ENCODE data around the gene POLA1. TPM values are rescaled to one million over a fixed set of nuclear protein-coding genes. Genes with fewer than 3 reads are reported as not detected.

Gene POLA1
- total and polyA plus RNA-seq, 2 donors, result 3.5 to 21.1 TPM

DNA sequence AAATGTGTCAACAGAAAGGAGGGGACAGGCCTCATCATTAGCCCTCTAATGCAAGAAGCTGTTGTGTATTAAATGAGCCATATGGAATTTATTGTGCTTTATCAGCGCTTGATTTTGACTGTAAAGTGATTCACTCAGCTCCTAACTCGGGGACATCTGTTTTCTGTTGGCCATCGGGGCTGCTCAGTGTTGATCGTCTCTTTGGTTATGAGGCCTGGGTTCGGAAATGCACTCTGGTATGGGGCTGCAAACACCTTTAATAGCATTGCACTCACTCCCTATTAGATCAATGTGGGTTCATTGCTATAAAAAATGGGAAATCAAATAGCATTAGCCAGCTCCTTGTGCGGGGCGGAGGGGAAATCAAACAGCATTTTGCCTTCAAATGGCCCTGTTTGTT lies 315.7 kb downstream of the POLA1 start:
- no peak overlapping the region for H3K4me3 ChIP-seq (ENCODE audit: low read length in 2 of 2)
- WGBS, result 21% methylated on average over 7 of the region's 7 CpGs
- no peaks in the 10 kb centered on the region for H3K36me3 ChIP-seq (ENCODE audit: control insufficient read depth in 2 of 2, insufficient read depth in 2 of 2, low read length in 1 of 2)
- H3K27ac ChIP-seq (ENCODE audit: low read depth in 1 of 2, low read length in 1 of 2), result no peak overlapping the region
- H3K9me3 ChIP-seq (ENCODE audit: control insufficient read depth in 2 of 2, insufficient read depth in 1 of 2, low read length in 1 of 2), result peaks cover 0 to 11% of the 10 kb centered on the region in 2 donors
- no peaks in the 10 kb centered on the region for H3K4me1 ChIP-seq (ENCODE audit: control insufficient read depth in 2 of 2, insufficient read depth in 2 of 2, low read length in 2 of 2)
- DNase-seq (ENCODE audit: low read depth in 6 of 9, low spot score in 9 of 9), result no peak
- peaks cover 54 to 97% of the 10 kb centered on the region in 2 donors for H3K27me3 ChIP-seq (ENCODE audit: control insufficient read depth in 2 of 2, insufficient read depth in 1 of 2, low read length in 1 of 2)

DNA sequence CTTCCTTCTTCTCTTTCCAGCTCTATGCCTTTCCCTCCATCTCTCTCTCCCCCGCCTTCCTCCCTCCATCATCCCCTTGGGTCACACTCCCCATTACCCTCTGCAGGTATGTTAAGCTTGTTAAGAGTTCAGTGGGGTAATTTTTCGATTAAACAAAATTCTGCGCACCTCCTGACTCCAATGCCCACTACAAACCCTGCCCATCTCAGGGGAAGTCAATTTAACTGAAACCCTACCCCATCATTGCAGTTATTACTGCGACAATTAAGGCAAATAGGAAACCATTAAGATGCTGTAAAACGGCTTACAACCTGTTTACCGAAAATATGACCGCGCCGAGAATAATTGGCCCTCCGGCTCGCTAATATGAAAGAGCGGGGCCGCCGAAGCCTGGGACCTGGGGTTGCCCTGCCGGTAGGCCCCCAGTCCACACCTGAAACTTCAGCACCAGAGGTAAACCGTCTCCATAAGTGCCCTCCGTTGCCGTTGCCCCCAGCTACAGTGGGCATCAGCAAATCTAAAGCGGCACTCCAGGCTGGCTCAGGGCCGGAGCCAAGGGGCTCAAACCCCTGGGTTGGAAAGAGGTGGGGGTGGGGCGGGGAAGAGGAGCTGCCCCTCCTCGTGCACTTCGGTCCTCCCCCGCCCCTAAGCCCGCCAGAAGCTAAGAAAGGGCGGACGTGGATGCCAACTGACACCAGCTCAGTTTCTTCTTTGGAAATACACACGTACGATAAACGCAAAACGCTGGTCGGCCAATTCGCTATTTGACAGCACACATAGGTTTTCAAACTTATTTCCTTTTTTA lies 317.3 kb downstream of the POLA1 start:
- H3K27me3 ChIP-seq (ENCODE audit: control insufficient read depth in 2 of 2, insufficient read depth in 1 of 2, low read length in 1 of 2), result peaks cover 54 to 97% of the 10 kb centered on the region in 2 donors
- WGBS, result 8% methylated on average over 33 of the region's 33 CpGs
- peaks cover 0 to 5% of the 10 kb centered on the region in 2 donors for H3K4me1 ChIP-seq (ENCODE audit: control insufficient read depth in 2 of 2, insufficient read depth in 2 of 2, low read length in 2 of 2)
- H3K27ac ChIP-seq (ENCODE audit: low read depth in 1 of 2, low read length in 1 of 2), result no peak overlapping the region
- H3K9me3 ChIP-seq (ENCODE audit: control insufficient read depth in 2 of 2, insufficient read depth in 1 of 2, low read length in 1 of 2), result peaks cover 0 to 16% of the 10 kb centered on the region in 2 donors
- DNase-seq (ENCODE audit: low read depth in 6 of 9, low spot score in 9 of 9), result no peak
- no peaks in the 10 kb centered on the region for H3K36me3 ChIP-seq (ENCODE audit: control insufficient read depth in 2 of 2, insufficient read depth in 2 of 2, low read length in 1 of 2)
- H3K4me3 ChIP-seq (ENCODE audit: low read length in 2 of 2), result no peak overlapping the region

DNA sequence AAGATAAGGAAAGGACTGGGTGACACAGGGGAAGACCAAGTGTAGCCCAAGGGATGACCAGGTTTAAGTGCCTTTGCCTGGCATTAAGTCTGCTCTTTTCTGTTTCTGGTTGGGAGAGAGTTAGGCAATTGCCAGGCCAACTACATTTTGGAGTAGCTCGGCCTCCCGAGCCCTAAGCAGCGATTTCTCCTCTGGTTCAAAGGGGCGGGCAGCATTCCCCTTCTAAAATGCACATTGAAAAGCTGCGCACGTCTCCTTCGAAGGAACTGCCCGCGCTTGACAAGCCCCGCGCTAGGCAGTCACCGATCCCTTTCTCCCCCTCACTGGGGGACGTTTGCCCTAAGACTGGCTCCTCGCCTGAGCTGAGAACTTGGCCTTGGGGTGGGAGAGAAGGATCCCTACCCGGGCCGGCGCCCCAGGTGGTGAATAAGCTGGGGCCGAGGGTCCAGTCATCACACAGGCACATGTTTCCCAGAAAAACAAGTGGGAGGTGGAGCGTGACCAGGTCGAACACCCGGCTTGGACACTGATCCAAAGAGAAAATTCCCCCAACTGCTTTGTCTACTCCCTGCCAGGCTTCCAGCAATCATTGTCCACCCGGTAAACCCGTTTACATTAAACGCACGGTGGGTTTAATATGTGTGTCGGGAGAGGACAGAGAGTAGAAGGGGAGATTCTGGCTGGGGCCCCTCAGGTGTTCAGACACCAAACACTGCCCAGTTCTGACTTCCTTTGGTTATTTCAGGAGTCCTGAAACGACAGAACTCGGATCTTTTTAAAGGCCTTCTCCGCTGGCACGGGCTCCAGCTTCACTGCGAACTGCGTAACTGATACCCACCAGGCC lies 318.1 kb downstream of the POLA1 start:
- H3K27me3 ChIP-seq (ENCODE audit: control insufficient read depth in 2 of 2, insufficient read depth in 1 of 2, low read length in 1 of 2), result peaks cover 59 to 97% of the 10 kb centered on the region in 2 donors
- no peak overlapping the region for H3K27ac ChIP-seq (ENCODE audit: low read depth in 1 of 2, low read length in 1 of 2)
- peaks cover 0 to 22% of the 10 kb centered on the region in 2 donors for H3K9me3 ChIP-seq (ENCODE audit: control insufficient read depth in 2 of 2, insufficient read depth in 1 of 2, low read length in 1 of 2)
- H3K36me3 ChIP-seq (ENCODE audit: control insufficient read depth in 2 of 2, insufficient read depth in 2 of 2, low read length in 1 of 2), result no peaks in the 10 kb centered on the region
- 8% methylated on average over 32 of the region's 32 CpGs for WGBS
- H3K4me3 ChIP-seq (ENCODE audit: low read length in 2 of 2), result no peak overlapping the region
- no peak for DNase-seq (ENCODE audit: low read depth in 6 of 9, low spot score in 9 of 9)
- H3K4me1 ChIP-seq (ENCODE audit: control insufficient read depth in 2 of 2, insufficient read depth in 2 of 2, low read length in 2 of 2), result peaks cover 0 to 5% of the 10 kb centered on the region in 2 donors

DNA sequence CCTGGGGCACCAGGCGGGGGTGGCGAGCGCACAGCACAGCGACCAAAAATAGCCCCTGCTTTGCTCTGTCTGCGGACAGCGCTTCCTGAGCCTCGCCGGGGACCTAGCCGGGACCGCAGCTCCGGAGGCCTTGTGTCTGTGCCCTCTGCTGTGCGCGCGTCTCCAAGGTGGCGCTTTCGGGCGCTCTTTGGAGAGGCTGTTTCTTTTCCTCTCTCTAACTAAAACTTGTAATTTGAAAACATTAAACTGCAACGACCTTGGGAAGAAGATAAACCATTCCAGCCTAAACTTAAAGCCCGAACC lies 318.7 kb downstream of the POLA1 start:
- Histone ChIP-seq H3K36me3 (ENCODE audit: control insufficient read depth in 2 of 2, insufficient read depth in 2 of 2, low read length in 1 of 2) (no peaks in the 10 kb centered on the region), H3K4me3 (ENCODE audit: low read length in 2 of 2) (no peak overlapping the region), H3K4me1 (ENCODE audit: control insufficient read depth in 2 of 2, insufficient read depth in 2 of 2, low read length in 2 of 2) (peaks cover 0 to 5% of the 10 kb centered on the region in 2 donors), H3K27ac (ENCODE audit: low read depth in 1 of 2, low read length in 1 of 2) (no peak overlapping the region), H3K27me3 (ENCODE audit: control insufficient read depth in 2 of 2, insufficient read depth in 1 of 2, low read length in 1 of 2) (peaks cover 59 to 97% of the 10 kb centered on the region in 2 donors), H3K9me3 (ENCODE audit: control insufficient read depth in 2 of 2, insufficient read depth in 1 of 2, low read length in 1 of 2) (peaks cover 0 to 22% of the 10 kb centered on the region in 2 donors)
- 2% methylated on average over 19 of the region's 19 CpGs for WGBS
- no peak for DNase-seq (ENCODE audit: low read depth in 6 of 9, low spot score in 9 of 9)

DNA sequence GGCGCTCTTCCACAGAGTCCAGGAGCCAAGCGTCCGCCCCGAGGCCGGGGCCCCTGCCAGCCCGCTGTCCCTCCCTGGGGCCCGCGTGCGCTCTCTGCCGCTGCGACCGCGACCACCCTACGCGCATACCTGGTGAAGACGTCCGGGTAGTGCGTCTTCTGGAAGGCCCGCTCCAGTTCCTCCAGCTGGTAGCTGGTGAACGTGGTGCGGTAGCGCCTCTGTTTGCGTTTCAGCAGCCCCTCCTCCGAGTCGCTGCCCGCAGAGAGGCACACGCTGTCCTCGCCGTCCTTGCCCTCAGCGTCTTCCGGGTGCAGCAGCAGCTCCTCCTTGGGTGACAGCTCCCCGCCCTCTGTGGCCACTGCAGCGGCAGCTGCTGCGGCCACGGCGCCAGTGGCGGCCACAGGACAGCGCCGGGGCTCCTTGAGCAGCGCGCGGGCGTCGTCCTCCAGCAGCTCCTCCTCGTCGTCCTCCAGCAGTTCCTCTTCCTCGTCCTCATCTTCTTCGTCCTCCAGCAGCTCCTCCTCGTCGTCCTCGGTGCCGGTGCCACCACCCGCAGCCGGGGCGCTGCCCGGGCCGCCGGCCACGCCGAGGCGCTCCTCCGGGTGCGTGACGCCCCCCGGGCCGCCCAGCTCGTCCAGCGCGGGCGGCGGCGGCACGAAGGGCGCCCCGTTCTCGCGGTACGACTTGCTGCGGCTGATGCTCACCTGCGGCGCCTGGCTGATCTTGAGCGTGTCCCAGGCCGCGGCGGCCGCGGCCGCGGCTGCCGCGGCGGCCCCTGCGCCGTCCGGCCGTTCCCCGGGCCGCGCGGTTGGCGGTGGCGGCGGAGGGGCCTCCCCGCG lies 319.3 kb downstream of the POLA1 start:
- no peaks in the 10 kb centered on the region for H3K36me3 ChIP-seq (ENCODE audit: control insufficient read depth in 2 of 2, insufficient read depth in 2 of 2, low read length in 1 of 2)
- H3K9me3 ChIP-seq (ENCODE audit: control insufficient read depth in 2 of 2, insufficient read depth in 1 of 2, low read length in 1 of 2), result peaks cover 0 to 22% of the 10 kb centered on the region in 2 donors
- no peak overlapping the region for H3K27ac ChIP-seq (ENCODE audit: low read depth in 1 of 2, low read length in 1 of 2)
- DNase-seq (ENCODE audit: low read depth in 6 of 9, low spot score in 9 of 9), result no peak
- H3K4me3 ChIP-seq (ENCODE audit: low read length in 2 of 2), result peak overlapping the region in 1 of 2 donors; percentile 41
- peaks cover 57 to 97% of the 10 kb centered on the region in 2 donors for H3K27me3 ChIP-seq (ENCODE audit: control insufficient read depth in 2 of 2, insufficient read depth in 1 of 2, low read length in 1 of 2)
- 2% methylated on average over 101 of the region's 105 CpGs for WGBS
- H3K4me1 ChIP-seq (ENCODE audit: control insufficient read depth in 2 of 2, insufficient read depth in 2 of 2, low read length in 2 of 2), result peaks cover 0 to 9% of the 10 kb centered on the region in 2 donors

DNA sequence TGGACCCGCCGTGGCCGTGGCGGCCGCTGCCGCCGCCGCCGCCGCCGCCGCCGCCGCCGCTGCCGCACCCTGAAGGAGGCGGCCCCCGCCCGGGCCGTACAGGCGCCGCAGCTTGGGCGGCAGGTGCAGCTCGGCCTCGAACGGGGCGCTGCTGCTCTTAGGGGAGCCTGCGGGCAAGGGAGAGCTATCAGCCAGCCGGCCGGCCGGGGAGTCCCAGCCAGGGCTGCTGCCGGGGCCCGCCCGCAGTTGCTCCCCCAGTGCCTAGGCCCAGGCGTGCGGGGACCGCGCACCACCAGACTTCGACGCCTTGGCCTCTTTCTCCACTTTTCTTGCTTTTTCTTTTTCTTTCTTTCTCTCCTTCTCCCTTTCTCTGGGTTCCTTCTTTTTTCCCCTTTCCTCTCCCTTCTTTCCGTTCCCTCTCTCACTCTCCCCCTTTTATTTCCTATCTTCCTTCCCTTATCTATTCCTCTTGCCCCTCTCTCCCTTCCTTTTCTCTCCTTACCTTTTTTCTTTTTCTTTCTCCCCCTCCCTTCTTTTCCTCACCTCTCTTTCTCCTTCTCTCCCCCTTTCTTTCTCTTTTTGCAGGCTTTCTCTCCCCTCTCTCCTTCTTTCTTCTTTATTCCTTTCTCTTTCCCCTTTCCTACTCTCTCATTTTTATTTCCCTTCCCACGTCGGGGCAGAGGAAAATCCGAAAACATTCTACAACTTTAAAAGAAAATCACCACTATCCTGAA lies 320.1 kb downstream of the POLA1 start:
- Histone ChIP-seq H3K27me3 (ENCODE audit: control insufficient read depth in 2 of 2, insufficient read depth in 1 of 2, low read length in 1 of 2) (peaks cover 54 to 97% of the 10 kb centered on the region in 2 donors), H3K9me3 (ENCODE audit: control insufficient read depth in 2 of 2, insufficient read depth in 1 of 2, low read length in 1 of 2) (peaks cover 0 to 22% of the 10 kb centered on the region in 2 donors), H3K27ac (ENCODE audit: low read depth in 1 of 2, low read length in 1 of 2) (no peak overlapping the region), H3K36me3 (ENCODE audit: control insufficient read depth in 2 of 2, insufficient read depth in 2 of 2, low read length in 1 of 2) (no peaks in the 10 kb centered on the region), H3K4me3 (ENCODE audit: low read length in 2 of 2) (peak overlapping the region in 1 of 2 donors; percentile 41), H3K4me1 (ENCODE audit: control insufficient read depth in 2 of 2, insufficient read depth in 2 of 2, low read length in 2 of 2) (peaks cover 0 to 9% of the 10 kb centered on the region in 2 donors)
- DNase-seq (ENCODE audit: low read depth in 6 of 9, low spot score in 9 of 9), result no peak
- WGBS, result 3% methylated on average over 41 of the region's 44 CpGs

DNA sequence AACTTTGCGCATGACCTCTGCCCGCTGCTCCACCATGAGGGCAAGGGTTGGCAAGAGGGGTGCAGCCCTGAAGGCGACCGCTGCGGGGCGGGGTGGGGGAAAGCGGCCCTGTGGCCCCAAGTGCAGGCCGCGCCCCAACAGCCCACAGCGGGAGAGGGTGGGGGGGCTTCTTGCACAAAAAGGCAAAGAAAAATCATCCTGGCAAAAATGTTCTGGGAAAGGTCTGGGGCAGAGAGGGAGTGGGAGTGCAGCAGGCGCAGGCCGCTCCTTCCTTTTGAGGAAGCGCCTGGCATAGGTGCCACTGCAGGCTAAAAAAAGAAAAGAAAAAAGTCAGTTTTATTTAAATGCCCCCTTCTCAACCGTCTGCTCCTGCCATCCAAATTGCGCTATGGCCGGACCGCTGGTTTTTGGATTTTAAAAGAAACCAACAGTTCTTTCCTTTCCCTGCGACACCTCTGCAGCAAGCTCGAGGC lies 320.7 kb downstream of the POLA1 start:
- Histone ChIP-seq H3K4me1 (ENCODE audit: control insufficient read depth in 2 of 2, insufficient read depth in 2 of 2, low read length in 2 of 2) (peaks cover 0 to 9% of the 10 kb centered on the region in 2 donors), H3K36me3 (ENCODE audit: control insufficient read depth in 2 of 2, insufficient read depth in 2 of 2, low read length in 1 of 2) (no peaks in the 10 kb centered on the region), H3K9me3 (ENCODE audit: control insufficient read depth in 2 of 2, insufficient read depth in 1 of 2, low read length in 1 of 2) (peaks cover 0 to 22% of the 10 kb centered on the region in 2 donors), H3K27me3 (ENCODE audit: control insufficient read depth in 2 of 2, insufficient read depth in 1 of 2, low read length in 1 of 2) (peaks cover 53 to 97% of the 10 kb centered on the region in 2 donors), H3K4me3 (ENCODE audit: low read length in 2 of 2) (no peak overlapping the region), H3K27ac (ENCODE audit: low read depth in 1 of 2, low read length in 1 of 2) (no peak overlapping the region)
- 19% methylated on average over 19 of the region's 19 CpGs for WGBS
- DNase-seq (ENCODE audit: low read depth in 6 of 9, low spot score in 9 of 9), result no peak
